Measurements from ENCODE around the gene ACRBP.
"Not testable (repeated sequence)": the region's sequence is repeated elsewhere in the genome, so short reads cannot be mapped to it uniquely, and the experiment has no call there.

Gene ACRBP

DNA sequence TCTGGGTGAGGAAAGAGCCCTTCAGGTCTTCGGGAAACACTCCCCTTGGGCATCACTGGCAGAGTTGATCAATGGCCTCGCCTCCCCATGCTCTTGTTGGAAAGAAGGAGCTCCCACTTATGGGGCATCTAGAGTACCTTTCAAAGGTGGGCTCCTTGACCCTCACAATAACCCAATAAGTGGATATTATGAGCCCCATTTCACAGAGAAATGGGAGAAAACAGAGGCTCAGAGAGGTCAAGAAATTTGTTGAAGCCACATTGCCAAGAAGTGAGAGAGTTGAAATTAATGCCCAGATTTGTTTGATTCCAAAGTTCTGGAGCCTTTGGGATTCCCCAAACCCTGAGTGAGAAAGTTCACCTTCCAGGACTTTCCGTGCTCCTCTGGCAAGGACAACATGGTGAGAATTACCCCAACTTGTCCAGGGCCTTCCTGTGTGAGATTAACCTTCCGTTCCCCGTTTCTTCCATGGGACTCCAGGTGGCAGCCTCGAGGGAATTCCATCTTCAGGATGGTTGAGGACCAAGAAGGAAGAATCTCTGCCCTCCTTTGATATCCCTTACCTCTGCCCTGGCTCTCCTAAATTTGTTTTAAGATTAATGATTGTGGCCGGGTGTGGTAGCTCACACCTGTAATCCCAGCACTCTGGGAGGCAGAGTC lies 32.6 kb downstream of the ACRBP start:
- DNase-seq (ENCODE audit: low read depth): no peak

DNA sequence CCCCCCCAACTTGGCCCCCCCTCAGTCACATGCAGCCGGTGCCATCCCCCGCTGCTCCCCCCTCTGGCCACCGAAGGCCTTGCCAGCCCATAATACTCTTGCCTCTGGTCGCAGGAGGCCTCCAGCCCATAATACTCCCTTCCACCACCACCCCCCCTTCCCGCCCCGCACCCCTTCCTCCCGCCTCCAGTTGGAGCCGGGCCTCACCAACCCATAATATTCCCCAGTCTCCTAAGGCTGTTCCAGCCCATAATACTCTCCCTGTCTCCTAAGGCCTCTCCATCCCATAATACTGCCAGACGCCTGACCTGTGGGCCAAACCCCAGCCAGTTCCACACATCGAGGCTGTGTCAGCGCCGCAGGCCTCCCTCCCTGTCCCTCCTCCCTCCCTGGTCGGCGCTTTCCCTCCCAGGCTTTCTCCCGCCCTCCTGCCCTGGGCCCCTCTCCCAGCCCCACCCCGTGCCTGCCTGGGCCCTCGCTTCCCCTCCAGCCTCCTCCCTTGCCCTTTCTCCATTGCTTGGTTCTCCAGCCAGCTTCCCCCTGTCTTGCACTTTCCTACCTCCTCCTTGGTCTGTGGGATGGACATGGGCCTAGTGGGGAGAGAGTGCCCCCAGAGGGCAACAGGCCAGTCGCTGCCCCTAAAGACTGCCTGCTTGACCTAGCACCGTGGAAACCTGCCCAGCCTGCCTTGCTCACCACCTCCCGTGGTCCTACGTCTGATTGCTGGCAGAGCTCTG lies 33.3 kb downstream of the ACRBP start:
- peak; percentile 97 for DNase-seq (ENCODE audit: low read depth)

DNA sequence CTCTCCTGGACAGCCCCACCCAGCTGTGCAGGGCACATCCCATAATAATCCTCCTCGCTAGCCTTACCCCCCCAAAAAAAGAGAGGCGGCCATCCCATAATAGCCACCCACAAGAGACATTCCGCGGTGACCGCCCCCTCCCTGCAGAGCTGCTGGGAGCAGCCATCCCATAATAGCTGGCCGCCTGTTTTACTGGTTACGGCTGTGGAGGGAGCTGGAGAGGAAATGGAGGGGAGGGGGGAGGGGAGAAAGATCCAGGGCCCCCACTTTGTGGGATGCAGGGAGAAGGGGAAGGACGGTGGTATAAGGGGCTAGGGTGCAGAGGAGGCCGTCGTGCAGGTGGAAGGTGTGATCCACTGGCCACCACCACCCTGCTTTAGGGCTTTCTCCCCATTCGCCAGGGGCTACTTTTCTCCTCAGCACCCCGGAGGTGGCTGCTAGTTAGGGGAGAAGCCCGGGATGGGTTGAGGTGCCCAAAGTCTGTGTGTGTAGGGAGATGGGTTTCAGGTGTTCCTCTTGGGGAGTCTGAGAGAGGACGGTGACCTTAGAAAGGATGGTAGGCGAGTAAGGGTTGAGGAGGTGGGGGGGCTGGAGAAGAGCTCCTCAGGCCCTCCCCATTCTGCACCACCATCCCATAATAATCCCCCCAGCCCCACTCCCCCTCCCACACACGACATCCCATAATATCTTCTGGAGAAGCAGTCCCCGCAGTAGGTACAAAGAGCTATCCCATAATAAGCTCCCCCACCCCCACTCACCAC lies 34.0 kb downstream of the ACRBP start:
- peak; percentile 75 for DNase-seq (ENCODE audit: low read depth)

DNA sequence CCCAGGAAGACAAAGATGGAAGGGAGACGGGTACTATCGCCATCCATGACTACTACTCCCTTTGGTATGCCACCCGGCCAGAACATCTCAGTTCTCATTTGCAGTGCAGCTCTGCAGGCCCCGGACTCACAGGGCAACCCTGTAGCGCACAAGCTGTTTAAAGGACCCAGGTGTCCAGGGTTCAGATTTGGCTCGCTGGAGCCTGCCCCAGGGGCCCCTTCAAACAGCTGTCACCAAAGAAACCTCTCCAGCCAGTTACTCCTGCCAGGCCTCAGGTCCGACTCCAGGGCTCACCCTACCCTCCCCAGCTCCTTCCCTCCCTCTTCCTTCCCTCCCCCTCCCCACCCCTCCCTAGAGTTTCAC lies 34.6 kb downstream of the ACRBP start:
- DNase-seq (ENCODE audit: low read depth): no peak

DNA sequence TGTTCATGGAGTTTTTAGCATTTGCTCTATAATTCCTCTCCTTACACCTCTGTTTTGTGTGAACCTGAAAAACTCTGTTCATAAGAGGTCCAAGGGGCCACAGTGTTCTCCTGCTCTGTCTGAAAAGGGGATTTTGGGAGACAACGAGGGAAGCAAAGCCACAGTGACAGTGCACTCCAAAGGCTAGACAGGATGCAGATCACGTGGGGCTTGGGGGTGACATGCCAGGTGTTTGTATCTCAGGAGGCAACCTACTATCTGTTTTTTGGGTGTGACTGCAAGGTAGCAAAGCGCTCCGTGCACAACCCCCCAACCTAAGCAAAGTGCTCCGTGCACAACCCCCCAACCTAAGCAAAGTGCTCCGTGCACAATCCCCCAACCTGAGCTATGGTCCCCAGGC lies 35.0 kb downstream of the ACRBP start:
- DNase-seq (ENCODE audit: low read depth): no peak

DNA sequence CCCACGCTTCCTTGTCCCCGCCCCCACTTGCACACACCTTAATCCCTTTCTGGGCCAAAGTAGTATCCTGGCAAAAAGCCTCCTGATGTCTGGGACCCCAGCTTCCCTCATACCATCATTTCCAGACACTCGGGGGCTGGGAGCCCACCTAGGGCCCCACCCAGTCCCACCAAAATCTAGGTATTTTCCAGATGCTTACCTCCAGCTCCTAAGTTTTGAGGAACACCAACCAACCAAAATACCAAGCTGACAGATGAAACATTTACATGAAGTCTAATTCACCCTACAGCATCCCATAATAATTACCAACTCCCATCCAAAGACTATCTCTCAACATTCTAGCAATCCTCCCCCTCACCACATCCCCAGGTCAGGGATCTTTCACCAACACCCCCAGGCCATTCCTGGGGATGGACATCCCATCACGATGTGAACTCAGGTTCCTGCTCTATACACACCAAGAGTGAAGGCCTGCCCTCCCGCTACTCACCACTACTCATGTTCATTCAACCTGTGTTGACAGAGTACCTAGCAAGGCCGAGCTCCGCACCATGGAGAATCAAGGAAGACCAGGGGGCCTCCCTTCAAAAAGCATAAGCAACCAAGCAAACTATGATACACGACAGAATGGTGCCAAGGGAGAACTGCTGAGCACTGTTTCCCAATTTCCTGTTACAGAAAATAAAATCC lies 38.5 kb downstream of the ACRBP start:
- DNase-seq (ENCODE audit: low read depth): no peak

DNA sequence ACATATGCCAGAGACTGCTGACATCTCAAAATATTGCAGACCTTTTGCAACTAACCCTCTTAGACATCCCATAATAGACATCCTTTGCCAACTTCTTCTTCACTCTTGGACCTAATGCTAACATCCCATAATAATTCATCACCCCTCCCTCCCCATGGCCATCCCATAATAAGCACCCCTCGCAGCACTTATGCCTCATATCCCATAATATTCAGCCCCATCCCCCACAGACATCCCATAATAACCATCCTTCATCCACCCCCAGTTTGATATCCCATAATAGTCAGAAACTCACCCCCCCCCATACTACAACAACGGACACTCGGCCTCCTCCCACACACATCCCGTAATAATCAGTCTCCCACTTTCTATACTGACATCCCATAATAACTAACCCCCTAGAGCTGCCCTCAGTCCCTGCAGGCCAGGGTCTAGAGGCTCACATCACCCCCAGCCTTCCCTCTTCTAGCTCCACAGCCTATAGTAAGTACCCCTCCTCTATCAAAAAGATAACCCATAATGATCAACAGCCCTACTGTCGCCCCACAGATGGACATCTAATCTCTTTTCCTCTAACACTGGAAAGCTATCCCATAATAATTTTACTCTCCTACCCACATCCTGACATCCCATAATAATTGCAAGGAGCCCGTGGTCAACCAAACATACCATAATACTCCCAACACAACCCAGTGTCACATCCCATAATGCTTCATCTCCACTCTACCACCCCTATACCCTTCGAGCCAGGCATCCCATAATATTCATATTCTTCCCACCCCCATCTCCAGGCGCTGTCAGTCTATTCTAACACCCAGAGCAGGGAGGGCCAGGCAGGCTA lies 39.3 kb downstream of the ACRBP start:
- no peak for DNase-seq (ENCODE audit: low read depth)

DNA sequence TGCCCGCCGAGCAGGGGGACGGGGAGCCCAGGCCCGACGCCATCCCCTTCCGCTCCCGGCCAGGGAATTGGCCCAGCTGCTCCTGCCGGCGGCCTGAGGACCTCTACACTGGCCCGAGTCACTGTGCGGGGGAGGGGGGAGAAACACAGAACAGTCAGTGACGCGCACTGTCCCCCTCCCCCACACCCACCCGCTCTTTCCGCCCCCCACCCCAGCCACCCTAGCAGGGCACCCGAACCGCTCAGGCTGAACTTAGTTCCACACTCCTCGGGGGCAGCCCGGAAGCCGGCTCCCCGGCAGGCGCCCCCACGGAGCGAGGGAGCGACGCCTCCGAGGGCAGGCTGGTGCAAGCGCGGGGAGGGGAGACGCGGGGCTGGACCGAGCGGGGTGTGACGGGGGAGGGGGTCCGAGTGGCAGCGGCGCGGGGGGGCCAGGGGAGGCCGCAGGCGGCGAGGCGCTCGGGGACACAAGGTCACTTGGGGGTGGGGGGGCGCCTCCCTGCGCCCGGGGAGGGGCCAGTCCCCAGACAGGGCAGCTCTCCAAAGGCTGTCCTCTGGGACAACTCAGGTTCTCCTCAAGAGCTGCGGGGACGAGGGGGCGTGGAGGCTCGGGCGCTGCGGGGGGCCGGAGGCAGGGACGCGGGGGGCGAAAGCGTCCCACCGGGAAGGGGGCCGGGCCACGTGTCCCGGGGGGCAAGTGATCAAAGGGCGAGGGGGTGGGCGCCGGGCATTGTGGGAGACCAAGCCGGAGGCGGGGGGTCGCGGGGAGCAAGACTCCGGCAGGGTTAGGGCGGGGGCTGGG lies 40.7 kb downstream of the ACRBP start:
- DNase-seq (ENCODE audit: low read depth): no peak

DNA sequence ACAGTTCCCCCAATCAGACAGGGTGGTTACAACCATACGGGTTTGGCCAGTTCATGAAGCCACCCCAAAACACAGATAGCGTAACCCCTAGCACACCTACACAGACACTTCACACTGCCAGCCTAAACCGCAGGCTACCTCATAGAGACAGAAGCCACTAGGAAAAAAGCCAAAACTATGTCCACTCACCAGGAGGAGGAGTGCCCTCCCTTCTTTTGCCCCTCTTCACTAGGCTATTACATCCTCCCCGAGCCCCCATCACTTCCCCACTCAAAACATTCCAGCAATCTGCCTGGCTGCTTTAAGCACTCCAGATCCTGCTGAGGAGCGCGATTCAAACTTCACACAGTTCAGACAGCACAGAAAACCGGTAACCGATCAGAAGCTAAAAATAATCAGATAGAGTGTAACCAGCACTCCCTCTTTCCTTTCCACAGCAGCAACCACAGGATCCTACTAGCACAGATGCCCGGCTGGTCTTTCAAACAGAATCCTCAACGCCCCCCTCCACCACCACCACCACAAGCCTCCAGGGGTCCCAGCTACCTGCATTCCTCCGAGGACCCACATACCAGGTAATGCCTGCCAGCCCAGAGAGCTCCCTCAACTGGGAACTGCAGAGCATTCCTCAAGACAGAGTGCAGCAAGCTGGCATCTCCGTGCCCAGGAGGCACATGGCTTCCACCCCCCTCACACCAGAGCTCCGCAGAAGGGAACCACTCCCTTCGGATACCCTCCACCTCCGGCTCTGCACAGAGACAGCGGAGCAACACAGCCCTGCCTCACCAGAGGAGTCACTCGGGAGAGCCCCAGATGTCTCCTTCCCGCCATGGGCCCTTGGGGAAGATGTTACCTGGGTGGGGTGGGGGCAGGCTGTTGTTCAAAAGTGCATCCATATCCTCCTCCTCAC lies 41.6 kb downstream of the ACRBP start:
- DNase-seq (ENCODE audit: low read depth): no peak

DNA sequence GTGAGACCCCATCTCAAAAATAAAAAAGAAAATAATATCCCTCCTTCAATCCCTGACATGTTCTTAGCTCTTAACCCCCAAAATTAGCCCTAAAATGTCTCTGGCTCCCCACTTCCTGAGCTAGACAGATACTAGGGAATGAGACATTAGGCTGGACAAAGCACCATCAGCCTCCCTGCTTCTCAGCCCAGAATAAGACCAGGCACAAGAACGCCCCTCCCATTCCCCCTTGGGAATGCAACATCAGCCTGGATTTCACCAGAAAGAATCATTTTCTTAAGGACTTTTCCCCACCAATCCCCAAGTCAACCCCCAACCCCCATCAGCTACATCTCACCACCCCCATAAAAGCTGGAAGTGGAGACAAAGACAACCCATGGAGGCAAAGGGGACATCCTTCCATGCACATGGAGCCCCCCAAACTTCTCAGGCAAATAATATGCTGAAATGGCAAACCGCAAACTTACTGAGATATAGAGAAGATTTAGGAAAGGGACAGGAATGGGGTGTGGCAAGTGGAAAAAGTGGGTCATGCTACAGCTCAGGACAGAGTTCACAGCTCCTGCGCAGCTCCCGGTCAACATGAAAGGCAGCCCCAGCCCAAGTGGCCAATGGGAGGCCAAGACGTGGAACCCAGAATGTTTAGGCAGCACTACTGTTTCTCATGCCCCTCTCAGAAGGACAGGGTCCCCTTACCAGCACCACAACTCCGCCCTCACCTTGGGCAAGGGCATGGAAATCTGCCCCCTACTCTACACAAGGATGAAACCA lies 42.8 kb downstream of the ACRBP start:
- DNase-seq (ENCODE audit: low read depth): no peak

DNA sequence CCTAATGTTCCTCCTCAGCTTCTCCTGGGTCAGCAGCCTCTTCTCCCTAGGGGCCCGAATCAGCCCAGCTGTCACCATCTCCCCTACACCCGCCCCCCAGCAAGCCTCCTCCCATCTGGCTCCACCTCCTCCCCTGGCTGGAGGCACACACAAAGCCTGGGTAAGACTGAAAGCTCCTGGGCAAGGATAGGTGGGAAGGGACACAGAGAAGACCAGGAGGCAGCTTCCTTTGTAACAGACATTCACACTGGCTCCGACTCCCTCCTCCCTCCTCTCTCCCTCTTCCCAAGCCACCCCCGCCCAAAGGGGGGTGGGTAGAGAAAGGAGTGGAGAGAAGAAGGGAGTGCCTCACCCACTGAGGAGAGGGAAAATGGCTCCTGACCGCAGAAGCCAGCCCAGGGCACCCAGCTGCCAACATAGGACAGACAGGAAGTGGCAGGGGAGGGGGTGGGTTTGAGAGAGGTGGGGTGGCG lies 44.1 kb downstream of the ACRBP start:
- DNase-seq (ENCODE audit: low read depth): no peak

DNA sequence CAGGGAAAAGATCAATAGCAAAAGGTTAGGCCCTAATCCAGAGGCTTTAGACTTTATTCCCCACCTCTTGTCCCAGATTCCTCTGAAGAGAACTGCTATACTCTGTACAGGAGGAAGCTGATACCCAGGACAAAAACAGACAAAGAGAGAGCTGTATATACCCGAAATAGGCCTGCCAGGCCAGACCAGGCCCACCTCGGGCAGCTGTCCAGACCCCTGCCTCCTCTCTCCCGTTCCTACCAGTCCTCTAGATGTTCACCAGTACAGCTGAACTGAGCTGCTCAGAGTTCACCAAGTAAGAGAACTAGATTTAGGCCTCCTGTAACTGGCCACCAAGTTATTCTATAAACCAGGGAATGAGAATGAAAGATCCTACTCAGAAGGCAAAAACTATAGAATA lies 44.7 kb downstream of the ACRBP start:
- DNase-seq (ENCODE audit: low read depth): no peak

DNA sequence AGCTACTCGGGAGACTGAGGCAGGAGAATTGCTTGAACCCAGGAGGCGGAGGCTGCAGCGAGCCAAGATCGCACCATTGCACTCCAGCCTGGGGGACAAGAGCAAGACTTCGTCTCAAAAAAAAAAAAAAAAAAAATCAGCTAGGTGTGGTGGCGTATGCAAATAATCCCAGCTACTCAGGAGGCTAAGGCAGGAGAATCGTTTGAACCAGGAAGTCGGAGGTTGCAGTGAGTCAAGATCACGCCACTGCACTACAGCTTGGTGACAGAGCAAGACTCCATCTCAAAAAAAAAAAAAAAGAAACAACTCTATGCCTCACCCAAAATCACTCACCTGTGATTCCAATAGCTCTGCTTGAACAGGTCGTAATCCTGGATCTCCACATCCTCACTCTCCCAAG lies 51.6 kb downstream of the ACRBP start:
- DNase-seq (ENCODE audit: low read depth): not testable (repeated sequence)

DNA sequence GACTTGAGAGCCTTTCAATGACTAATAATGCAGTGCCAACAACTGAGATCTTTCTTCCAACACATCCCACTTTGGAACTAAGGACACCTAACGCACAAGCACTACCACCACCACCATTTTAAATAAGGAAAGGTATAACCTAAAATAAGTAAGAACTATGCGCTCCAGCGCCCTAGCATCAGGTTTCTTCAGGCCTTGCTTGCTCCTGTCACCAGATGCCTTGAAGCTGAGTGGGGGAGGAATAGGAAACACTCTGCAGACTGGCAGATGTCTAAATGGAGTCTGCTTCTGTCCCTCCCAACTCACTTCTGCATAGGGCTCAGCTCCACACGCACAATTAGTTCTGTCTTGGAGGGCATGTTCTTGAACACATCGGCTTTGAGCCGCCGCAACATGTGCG lies 55.1 kb downstream of the ACRBP start:
- DNase-seq (ENCODE audit: low read depth): no peak
